Hair follicular keratinocyte (primary cell): Measurements from ENCODE around the gene ITGA8. TPM values are rescaled to one million over a fixed set of nuclear protein-coding genes. Genes with fewer than 3 reads are reported as not detected.

ENCODE experiments used
- total RNA-seq: library from RNA; depleted of rRNA; stranded (reverse); fragments of >200 nt; gene quantifications from 2 replicates; pipeline ENCODE4 v1.2.3, GENCODE V29; 2015

ITGA8 gene
- total RNA-seq = 0.04 TPM in 1 of 2 replicates, not detected in the other

GRCh38 chr10:15719899-15720634 lies at the start of gene ITGA8:
Gene ITGA8 (minus strand): TSS chr10:15719922. CDS start chr10:15719771, 151 bp downstream.

Other genes starting within 250 kb of the ITGA8 start
- 20.7 and 24.2 TPM in 2 replicates for gene MINDY3, start 140.6 kb upstream of the ITGA8 start, total RNA-seq